CD4-positive, alpha-beta T cell treated with Interleukin-10 for 1 hour (primary cell): ENCODE measurements around the gene AFF1.

ENCODE experiments used
- DNase-seq: peaks from one replicate; pipeline ENCODE4 v3.0.0-alpha.2; 2020

The AFF1 gene

GRCh38 chr4:86924811-86925210 lies 10.0 kb upstream of the AFF1 start:
- no peak for DNase-seq

DNA sequence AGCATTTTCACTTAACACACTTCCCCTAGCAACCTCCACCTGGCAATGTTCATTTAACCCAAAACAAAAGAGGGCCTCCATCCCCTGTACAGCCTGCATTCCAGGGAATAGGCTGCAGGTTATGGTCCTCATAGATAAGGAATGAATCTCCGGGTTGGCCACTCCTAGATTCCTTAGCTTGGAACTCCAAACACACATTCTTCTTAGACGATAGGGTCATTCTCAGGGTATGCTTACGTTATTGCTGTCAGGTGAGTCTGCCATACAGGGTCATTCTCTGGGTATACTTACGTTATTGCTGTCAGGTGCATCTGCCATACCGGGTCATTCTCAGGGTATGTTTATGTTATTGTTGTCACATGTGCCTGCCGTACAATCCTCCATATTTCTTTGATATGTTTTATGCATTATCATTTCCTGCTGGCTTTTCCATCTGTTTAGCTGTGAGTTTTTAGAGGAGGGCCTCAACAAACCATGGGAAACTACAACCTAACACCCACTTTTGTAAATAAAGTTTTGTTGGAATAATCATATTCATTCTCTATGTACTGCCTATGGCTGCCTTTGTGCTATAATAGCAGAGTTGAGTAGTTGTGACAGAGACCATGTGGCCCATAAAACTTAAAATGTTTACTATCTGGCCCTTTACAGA lies 8.2 kb upstream of the AFF1 start:
- no peak for DNase-seq

DNA sequence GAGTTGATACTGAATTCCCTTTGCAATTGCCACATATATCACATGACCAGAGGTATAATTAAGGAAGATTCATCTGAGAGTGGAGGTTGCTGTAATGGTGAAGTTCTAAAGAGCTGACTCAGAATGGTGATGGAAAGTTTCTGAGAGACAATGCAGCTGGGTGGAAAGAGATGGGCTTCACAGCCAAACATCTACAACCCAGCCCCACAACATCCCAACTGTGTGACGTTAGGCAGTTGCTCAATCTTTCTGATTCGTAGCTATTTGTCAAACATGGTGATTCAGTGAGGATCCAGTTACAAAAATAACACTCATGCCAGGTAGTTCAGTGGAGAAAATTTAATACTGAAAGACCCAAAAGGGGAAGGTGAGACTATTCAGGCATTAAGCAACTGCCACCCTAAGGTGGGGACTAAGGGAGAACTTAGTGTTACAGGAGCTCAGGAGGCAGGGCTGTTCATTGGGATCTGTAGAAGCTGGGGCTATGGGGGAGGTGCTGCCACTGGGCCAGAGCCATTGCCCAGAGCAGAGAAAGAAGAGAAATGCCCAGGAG lies 6.9 kb upstream of the AFF1 start:
- no peak for DNase-seq

DNA sequence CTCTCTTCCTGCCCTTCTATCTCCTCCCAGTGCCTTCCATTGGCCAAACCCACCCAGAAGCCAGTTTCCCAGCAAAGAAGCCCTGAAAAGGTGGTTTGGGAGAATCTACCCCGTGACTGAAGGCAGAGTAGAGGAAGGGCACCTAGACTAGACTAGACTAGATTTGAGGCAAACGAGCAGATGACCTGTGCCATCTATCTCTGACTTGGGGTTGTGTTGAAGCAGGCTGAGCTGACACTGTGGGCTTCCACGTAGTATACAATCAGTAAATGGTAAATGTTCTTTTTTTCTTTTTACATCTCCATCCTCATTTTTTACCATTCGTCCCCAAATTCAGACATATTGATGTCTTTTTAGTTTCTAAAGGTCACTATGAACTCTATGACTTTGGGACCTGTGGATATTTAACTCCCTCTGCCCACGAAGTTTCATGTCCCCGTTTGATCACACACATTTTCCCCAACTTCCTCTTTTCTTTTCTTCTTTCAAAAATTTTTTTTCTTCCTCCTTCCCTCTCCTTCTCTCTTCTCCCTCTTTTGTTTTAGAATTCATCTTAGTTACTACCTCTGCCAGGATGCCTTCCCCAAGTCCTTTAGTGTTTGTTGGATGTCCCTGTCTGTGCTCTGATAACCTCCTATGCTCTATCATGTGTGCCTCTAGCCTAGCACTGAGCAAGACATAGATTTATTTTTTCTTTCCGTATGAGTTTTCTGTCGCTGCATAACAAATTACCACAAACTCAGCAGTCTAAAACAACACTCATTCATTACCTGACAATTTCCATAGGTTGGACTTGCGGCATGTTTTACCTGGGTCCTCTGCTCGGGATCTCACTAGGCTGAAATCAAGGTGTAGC lies 6.2 kb upstream of the AFF1 start:
- DNase-seq: no peak

DNA sequence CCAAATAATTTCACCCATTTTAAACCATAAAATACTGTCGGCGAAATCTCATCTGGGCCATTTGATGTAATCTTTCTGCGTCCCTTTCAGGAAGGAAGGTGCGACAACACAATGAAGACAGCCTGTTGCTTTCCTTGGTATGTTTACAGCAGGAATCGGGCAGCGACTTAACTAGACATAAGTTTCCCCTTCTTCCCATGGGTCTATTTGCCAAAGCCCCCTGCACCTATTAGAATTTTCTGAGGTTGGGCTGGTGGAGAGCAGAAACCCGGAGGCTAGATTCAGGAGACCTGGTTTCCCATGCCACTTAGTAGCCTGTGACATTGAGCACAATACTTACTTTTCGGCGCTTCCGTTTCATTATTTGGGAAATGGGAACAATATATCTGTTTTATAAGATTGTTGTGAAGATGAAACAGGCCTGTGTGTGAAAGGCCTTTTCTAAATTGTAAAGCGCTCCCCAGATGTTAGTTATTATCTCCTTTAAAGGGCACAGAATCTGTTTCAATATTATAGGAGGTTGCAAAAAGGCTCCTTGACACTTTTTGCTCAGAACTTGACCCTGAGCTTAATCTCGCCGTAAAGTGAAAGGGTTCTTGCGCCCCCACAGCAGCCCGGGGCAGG lies 552 bp upstream of the AFF1 start:
- DNase-seq: no peak

GRCh38 chr4:86935566-86935852 lies 698 bp downstream of the AFF1 start:
- DNase-seq: no peak

GRCh38 chr4:86935853-86936733 lies 1.3 kb downstream of the AFF1 start:
- peak; percentile 76 for DNase-seq

DNA sequence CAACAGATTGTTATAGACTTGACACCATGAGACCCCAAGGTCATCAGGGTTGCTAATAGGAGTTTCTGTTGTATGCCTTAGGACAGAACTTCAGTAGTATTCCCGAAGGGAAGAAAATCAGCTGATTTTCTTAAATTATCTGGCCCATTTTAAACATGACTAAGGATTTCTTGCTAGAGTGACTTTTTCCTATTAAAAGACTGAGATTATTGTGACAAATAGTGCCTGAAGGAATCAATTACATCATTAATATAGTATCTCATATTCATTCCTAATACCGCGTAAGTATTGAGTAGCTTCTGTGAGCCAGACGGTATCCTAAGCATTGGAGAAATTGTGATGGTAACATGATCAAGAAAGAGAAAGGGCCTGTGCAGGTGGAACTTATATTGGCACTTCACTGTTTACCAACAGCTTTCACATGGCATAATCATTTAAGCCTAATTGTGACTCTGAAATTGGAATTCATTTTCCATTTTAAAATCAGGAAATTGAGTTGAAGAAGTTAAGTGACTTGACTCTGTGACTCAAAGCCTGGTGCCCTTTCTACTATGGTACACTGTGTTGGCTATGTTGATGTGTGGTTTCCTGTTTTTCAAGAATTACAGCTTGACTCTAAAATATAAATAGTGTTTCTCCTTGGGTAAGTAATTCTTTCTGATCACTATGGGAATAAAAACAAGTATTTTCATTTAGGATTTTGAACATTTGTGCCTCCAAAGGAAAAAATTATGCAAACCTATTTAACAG lies 4.1 kb downstream of the AFF1 start:
- peak; percentile 35 for DNase-seq

DNA sequence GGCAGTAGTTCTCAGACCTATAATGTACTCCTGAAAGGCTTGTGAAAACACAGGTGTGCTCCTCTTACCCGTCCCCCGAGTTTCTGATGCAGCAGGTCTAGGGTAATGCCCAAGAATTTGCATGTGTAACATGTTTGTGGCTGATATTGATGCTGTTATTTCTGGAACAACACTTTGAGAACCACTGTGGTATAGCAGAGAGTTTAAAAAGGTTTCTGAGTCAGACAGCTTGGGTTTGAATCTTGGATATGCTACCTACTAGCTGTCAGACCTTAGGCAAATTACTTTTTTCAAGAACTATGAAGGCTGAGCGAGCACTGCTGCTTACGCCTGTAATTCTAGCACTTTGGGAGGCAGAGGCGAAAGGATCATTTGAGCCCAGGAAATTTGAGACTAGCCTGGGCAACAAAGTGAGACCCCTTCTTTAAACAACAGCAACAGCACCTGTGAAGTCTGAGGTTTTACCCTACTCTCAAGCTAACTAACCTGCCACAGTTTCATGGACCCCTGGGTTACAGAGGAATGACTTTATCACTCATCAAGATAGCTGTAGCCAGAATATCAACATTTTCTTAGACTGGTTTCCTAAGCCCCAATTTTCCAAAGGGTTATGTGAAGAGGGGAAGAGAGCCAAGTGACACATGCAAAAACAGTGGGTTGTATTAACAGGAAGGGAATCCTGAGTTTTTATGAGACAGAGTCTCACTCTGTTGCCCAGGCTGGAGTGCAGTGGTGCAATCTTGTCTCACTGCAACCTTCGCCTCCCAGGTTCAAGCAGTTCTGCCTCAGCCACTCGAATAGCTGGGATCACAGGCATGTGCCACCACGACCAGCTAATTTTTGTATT lies 5.1 kb downstream of the AFF1 start:
- DNase-seq: peak; percentile 28

GRCh38 chr4:86940920-86941460 lies 6.2 kb downstream of the AFF1 start:
- no peak for DNase-seq

DNA sequence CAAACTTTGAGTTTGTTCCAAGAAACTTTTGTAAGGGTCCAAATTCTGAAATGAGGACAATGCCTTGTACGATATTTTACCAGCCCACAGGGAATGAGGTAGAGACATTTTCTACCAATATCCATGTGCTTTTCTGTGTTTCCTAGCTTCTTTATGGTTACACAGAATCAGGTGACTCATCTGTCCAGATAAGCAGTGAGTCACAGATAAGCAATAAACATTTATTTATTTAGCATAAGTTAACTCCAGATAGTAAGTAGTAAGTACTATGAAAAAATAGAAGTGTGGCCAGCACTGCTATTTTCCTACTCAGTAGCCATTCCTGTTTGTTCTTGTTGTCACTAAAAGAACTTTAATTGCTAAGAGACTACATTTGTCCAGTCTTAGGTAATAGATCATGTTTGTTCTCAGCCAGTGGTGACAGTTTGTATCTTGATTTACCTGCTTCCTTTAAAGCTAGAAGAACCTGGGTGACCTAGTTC lies 7.4 kb downstream of the AFF1 start:
- no peak for DNase-seq

GRCh38 chr4:86944964-86945781 lies 10.4 kb downstream of the AFF1 start:
- DNase-seq: no peak

DNA sequence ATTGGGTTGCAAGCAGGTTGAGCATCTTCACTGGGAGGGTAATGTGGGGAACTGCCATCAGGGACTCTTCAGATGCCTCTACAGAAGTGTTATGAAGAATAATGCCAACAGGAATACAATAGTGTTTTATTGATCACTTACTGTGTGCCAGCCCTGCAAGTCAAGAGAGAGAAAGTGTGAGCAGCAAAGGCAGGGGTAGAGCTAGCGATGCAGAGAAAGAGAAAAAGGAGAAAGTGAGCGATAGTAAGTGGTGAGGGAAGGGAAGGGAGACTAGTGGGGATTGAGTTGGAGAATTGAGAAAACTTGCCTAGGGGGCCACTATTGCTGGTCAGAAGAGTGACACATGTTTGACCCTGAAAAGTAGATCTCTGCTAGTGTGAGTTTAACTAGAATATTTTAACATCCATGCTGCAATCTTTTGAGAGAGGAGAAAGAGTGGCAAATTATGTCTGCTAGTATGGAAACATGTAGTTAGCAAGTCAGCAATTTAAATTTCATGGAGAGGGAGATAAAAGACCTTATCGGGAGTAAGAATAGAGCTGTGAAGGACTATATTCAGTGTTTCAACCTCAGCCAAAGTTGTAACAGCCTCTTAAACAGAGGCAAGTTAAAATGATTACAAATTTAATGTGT lies 12.2 kb downstream of the AFF1 start:
- no peak for DNase-seq

- DNase-seq: no peak
Observed at GRCh38 chr4:86947501-86948120, 12.8 kb downstream of the AFF1 start.

DNA sequence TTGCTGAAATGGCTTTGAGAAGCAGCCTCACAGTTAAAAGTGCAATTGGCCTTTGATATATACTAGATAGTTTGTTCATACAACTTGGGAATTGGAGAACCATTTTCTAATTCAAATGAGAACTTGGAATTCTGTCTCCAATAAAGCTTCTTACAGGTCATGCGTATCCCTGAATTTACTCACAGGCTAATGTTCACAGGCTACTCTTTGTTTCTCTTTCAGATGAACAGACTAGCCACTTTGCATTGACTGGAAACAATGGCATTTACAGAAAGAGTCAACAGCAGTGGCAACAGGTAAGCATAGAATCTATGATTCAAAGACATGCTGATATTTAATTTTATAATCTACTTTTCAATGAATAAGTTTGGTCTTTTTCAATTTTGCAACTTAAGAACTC lies 13.5 kb downstream of the AFF1 start:
- no peak for DNase-seq

GRCh38 chr4:86950831-86951525 lies 16.2 kb downstream of the AFF1 start:
- no peak for DNase-seq

- no peak for DNase-seq
Observed at GRCh38 chr4:86955888-86956451, 21.2 kb downstream of the AFF1 start.

DNA sequence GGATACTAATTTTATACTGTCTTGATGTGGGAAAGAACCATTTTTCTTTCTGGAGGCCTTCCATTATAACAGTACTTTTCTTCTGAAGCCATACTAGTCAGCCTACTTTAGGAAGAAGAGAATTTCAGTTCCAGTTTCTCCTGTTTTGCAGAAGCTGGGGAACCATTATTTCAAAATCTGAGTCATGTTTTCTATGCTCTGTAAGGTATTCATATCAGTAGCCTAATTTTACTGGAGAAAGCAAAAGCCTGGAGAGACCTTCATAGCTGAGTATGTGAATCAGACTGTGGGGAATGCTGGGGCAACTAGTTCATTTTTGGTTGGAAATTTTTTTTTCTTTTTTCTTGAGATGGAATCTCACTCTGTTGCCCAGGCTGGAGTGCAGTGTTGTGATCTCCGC lies 22.4 kb downstream of the AFF1 start:
- no peak for DNase-seq
